Renal cortical epithelial cell (primary cell): ENCODE results near the gene DNAI7. TPM values are rescaled to one million over a fixed set of nuclear protein-coding genes. Genes with fewer than 3 reads are reported as not detected.

Source experiments
- DNase-seq: peaks from one replicate; pipeline ENCODE4 v3.0.0-alpha.2; 2011; ENCODE audit warnings: low read depth
- total RNA-seq: library from RNA; depleted of rRNA; stranded (reverse); fragments of >200 nt; gene quantifications from 2 replicates; pipeline ENCODE4 v1.2.3, GENCODE V29; 2014

DNAI7 gene, protein sequence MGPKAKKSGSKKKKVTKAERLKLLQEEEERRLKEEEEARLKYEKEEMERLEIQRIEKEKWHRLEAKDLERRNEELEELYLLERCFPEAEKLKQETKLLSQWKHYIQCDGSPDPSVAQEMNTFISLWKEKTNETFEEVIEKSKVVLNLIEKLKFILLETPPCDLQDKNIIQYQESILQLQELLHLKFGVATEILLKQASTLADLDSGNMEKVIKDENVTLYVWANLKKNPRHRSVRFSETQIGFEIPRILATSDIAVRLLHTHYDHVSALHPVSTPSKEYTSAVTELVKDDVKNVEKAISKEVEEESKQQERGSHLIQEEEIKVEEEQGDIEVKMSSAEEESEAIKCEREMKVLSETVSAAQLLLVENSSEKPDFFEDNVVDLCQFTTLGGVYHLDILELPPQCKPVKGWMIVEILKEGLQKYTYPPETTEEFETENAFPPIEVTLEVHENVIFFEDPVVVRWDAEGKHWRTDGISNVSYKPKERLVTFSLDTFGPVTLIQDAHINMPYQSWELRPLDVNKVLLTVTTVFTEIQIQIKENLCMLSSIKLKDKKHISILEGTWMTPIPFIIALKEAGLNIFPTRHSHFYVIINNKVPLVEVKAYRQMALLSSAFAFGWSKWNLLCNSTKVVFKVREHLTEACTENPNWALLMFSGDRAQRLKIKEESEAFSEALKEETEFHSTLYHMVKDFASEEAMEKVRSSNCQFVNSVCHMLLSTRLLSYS
- 3.8 TPM in 1 of 2 replicates, not detected in the other for total RNA-seq

GRCh38 chr12:25195056-25195971, at the start of gene DNAI7, which contains the start of gene ETFRF1:
Gene DNAI7, minus strand, starts transcription at chr12:25195160. Its CDS starts 82 bp downstream, at chr12:25195078.
Gene ETFRF1, plus strand, starts transcription at chr12:25195237. Its CDS starts 8,720 bp downstream, at chr12:25203957.
- DNase-seq = peak; percentile 90

DNA sequence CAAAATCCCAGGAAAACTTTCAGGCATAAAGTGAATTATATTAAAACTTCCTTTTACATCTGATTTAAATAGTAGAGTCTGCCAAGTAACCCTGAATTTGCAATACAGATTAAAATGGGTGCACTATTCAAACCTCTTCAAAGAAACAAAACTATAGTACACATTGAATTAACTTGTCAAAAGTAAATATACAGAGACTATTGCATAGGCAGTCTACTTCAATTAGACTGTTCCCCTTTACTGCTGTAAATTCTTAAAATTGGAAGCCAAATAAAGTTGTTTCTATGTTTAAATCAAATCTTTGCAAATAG, 48.7 kb upstream of the DNAI7 start:
- no peak for DNase-seq

- no peak for DNase-seq
Measured at GRCh38 chr12:25242981-25243679, 48.2 kb upstream of the DNAI7 start.

DNA sequence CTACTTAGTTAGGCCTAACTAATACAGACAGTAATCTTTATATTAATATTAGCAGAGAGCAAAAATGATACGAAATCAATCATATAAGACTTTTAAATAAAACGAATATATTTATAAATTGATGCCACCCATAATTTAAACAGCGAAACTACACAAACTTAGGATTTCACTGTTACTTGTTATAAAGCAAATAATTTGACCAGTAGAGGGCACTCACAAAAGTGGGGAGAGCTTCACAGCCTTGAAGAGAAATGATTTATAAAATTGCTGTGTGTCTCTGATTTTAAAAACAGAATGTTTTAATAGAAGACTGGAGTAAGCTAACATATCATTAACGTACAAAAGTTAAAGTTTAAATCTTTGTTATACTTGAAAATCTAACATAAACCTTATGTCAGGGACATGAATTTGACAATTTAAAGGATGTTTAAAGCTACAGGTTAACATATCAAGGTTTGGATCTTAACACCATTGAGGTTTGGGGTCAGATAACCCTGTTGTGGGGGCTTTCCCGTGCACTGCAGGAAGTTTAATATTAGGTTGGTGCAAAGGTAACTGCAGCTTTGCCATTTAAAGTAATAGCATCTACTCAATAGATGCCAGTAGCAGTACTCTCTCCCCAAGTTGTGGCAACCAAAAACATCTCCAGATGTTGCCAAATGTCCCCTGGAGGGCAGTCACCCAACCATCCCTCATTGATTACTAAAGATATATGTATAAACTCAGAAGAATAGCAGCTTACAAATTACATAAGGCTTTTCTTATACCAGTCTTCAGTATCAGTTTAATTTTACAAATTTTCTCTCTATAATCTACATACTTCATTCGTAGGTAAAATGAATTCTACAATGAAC, 46.4 kb upstream of the DNAI7 start:
- peak; percentile 63 for DNase-seq

GRCh38 chr12:25236626-25237025, 41.7 kb upstream of the DNAI7 start:
- DNase-seq = no peak

DNA sequence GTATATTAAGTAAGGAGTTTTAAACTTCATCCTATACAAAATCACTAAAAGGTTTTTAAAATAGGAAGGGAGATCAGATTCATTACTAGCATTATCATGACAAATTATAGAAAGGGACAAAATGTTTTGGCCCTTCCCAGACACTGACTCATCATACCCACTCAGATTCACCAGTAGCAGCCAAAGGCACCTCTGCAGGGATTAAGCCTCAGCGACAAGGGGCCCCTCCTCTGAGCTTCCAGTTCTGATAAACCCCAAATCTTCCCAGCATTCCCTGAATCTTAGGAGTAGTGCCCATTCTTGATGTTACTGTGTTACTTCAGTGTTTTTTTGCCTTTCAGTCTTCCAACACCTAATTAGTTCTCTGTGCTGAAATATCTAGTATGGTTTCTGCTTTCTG, 41.2 kb upstream of the DNAI7 start:
- DNase-seq = no peak

DNA sequence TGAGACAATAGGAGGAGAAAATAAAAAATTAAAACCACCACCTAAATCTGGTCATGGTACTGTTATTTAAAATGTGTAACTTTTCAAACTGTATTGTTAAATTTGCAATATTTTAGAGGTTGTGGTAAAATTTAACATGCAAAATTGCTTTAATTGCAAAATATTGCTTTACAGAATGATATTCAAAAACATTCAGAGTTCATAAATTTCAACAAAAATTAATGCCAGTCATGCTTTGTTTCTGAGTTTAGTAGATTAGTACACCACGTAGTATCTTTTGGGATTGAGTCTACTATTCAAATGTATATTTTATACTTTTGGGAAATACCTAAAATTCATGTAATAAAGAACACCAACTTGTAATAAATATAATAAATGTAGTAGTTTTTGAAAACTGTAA, 18.4 kb upstream of the DNAI7 start:
- no peak for DNase-seq

GRCh38 chr12:25208554-25208953, 13.6 kb upstream of the DNAI7 start:
- no peak for DNase-seq

DNA sequence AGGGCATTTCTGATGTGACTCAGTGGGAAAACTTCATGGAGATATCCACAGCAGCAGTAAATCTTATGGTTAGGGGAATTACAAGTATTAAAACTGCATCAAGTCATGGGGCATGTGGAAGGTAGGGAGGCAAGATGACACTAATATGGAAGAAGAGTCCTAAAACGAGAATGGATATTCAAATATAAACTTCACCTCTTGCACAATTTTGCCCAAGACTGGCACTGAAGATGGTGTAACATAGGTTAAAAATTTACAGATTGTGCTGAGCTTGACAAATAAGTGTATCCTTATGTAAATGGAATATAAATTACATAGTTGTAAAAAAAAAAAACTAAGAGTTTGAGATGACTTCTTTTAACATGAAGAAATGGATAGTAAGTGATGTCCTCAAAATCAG, 12.9 kb upstream of the DNAI7 start:
- peak; percentile 65 for DNase-seq

DNA sequence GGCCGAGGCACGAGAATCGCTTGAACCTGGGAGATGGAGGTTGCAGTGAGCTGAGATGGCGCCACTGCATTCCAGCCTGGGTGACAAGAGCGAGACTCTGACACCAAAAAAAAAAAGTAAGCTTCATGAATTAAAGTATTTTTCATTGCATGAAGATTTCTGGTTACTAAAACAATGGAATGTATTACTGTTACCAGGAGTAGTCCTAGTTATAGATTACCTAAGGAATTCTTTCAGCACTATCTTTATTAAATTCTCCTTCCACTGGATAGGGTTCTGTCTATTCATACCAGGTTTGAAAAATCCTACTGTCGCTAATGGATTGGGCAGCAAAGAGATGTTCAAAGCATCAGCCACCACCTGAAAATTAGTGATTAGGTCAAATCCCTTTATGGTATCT, 12.5 kb upstream of the DNAI7 start:
- peak; percentile 53 for DNase-seq

DNA sequence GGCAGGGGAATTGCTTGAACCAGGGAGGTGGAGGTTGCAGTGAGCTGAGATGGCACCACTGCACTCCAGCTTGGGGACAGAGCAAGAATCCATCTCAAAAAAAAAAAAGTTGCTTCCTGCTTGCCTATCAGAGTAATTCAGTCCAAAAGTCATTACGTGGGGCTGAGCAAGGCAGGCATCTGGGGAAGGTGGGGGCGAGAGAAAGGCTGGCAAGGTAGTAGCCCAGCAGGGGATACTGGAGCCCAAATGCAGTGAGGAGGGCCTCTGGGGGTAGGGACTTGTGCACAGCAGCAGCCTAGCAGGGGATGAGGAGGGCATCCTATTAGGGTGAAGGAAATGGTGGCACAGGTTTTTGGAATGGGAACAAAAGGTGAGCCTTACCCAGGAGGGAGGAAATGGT, 7.2 kb upstream of the DNAI7 start:
- DNase-seq = no peak

GRCh38 chr12:25200703-25201102, 5.7 kb upstream of the DNAI7 start:
- peak; percentile 45 for DNase-seq

- DNase-seq = no peak
Measured at GRCh38 chr12:25197608-25198007, 2.6 kb upstream of the DNAI7 start.

DNA sequence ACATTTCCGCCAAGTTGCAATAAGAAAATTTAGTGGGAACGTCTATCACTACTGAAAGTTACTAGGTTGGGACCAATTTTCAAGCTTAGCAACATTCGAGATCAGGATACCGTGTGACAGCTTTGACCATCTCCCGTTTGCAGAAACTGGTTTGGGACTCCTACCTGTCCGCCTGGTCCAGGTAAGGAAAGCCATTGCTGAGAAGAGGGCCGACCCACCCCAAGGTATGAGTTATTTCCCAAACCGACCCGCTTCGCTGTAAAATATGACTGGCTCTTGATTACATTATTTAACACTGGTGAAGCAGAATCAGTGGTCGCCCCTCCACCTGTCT, 271 bp downstream of the DNAI7 start:
- no peak for DNase-seq

- peak; percentile 24 for DNase-seq
Measured at GRCh38 chr12:25194214-25194613, 746 bp downstream of the DNAI7 start.

DNA sequence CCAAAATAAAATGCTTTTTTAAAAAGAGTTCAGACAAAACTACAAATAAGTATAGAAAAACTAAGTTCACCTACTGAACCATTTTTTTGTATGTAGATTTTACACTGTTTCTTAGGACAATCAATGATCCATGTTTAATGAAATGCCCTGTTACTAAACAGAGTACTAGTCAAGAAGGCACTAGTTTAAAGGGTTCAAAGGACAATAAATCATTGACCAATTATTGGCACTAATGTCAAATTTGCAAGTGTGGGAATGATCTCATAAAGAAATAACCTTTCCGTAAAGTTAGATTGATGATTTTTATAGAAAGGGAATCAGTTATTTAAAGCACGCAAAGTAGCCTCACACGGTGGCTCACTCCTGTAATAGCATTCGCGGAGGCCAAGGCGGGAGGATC, 4.2 kb downstream of the DNAI7 start:
- DNase-seq = no peak

GRCh38 chr12:25189656-25190055, 5.3 kb downstream of the DNAI7 start:
- DNase-seq = no peak

- DNase-seq = peak; percentile 96
Measured at GRCh38 chr12:25187781-25188180, 7.2 kb downstream of the DNAI7 start.

DNA sequence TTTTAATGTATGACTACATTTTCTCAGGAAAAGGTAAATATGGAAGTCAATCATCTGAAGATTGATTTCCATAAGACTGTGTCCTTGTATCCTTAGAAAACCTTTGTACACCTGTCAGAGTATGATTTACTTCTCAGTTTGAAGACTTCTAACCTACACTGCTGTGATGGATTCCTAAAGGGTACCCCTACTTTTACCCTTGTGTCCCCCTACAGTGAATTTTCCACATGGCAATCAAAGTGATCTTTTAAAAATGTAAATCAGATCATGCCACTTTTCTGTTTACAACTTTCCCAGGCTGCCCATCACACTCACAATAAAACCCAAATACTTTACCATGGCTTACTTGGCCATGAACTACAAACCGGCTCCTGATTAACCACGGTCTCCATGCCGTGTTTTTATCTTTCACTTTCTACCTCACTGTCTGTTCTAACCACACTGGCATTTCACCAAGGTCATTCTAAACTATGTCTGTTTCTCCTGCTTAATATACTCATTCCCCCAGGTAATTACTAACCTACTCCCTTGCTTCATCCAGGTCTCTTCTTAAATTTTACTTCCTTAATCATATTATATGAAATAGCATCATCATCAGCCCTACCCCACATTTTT, 8.1 kb downstream of the DNAI7 start:
- peak; percentile 77 for DNase-seq
